GM08714 (cell line): ENCODE measurements around the gene C19orf38.

Experiments
- H3K4me3 ChIP-seq: fragments of 200-500 bp; sonication (Bioruptor generic); 2 replicates; pipeline ENCODE4 v1.5.1; 2014; ENCODE audit warnings: mild to moderate bottlenecking, low read length, inconsistent platforms
- ZNF274 ChIP-seq: IDR thresholded peaks from 2 replicates; pipeline ENCODE4 v1.6.1; 2012; ENCODE audit warnings: mild to moderate bottlenecking, low read depth, low read length

Gene C19orf38

DNA sequence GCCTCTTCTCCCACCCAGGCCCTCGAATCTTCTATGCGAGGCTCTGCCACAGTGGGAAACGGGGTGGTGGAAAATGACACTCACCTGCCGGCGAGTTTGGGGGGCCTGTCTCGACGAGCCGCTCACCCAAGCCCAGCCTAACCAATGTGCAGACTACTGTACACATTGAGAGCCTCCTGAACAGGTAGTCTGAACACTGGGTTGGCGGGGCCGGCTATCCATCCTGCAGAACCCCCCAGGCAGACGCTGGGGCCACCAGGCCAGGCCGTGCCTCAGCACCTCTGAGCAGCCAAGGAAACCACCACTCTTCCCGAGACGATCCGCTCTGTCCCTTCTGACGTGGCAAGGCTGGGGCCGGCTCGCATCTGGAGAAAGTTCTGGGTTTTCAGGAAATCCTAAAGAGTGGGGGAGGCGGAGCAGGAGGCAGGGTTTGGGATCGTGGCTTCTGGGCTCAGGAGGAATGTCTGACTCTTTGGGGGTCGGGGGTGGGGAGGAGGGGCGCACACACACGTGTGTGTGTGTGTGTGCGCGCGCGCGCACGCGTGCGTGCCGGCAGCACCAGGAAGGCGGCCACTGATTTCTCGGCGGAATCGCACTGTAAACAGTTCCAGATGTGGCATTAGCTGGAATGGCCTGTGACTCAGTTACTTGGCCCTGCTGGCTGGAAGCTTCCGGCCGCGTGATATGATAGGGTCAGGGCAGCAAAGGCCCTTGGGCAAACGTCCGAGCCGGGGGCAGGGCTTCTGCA is 30.8 kb upstream of the C19orf38 start:
- TF ChIP-seq ZNF274, result no peak
- H3K4me3 ChIP-seq, result no peak overlapping the region

DNA sequence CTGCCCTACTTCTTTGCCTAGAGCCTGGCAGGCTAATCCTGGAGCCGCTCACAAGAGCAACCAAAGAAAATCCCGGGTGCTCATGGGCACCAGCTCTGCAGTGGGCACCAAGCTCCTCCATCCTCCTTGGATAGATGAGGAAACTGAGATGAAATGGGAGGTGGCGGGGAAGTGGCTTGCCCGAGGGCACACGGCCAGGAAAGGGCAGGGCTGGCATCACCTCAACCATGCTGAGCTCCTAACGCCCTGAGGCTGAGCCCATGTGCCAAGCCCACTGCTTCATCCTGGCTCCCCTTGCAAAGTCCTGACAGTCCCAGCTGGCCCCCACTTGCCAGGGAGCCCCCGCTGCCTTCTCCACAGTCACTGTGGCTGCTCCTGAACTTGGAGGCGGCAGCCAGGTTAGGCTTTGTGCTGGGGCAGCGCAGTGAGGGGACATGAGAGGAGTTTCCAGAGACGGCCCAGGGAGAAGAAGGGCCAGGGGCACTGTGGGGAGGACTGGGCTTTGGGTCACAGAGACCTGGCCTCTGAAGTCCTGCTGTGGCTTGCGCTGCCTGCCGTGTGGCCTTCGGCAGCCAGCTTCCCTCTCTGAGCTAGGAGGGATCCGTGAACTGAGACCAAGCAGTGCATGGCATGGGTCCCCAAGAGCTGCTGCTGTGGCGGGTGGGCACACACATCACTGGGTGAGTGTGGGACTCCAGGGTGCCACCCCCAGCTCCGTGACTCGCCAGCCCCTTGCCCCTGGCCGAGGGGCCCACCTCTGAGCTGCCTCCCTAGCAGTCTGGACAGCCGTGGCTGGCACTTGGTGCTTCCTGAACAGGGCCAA is 29.7 kb upstream of the C19orf38 start:
- H3K4me3 ChIP-seq, result no peak overlapping the region
- no peak for TF ChIP-seq ZNF274

DNA sequence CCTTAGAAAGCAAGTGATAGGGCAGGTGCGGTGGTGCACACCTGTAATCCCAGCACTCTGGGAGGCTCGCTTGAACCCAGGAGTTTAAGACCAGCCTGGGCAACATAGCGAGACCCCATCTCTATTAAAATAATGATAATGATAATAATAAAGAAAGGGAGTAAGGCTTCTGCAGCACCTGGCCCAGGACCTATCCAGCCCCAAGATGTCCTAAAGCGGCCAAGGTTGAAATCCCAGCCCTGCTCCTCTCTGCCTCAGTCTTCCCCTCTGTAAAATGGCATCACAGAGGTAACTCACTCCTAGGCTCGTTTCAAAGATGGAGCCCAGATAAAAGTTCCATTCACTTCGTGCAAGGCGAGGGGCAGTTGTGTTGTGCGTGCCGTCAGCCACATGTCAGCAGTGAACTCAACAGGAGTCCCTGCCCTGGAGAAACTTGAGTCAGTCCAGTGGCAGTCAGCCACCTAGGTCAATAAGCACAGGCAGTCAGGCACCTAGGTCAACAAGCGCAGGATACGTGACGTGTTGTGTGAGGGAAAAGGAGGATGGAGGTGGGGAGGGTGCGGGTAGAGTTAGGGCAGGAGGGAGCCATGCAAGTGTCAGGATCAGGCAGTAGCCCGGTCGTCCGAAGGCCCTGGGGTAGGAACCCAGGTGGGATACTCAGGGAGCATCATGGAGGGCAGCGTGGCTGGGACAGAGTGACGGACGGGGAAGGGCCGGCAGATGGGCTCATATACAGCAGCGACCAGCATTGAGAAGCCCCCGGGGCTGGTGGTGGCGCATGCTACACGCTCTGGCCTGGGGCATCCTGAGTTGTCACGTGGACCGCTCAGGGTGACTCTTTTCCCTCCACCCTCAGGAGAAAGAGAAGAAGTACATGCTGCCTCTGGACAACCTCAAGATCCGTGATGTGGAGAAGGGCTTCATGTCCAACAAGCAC is 28.8 kb upstream of the C19orf38 start:
- no peak for TF ChIP-seq ZNF274
- no peak overlapping the region for H3K4me3 ChIP-seq

DNA sequence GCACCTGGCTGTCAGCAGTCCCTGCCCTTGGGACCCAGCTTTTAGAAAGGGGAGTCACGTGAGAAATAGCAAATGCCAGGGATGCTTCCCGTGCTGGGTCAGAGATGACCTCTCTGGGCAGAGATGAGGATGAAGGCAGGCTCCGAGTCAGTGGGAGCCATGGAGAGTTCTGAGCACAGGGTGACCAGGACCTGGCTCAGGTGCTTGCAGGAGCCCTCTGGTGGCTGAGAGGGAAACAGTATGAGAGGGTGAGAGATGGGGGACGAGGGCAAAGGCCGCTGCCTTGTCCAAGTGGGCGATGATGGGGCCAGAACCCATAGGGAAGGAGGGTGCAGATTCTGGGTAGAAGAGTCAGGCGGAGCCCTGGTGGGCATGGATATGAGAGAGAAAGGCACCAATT is 28.0 kb upstream of the C19orf38 start:
- H3K4me3 ChIP-seq, result no peak overlapping the region
- TF ChIP-seq ZNF274, result no peak

DNA sequence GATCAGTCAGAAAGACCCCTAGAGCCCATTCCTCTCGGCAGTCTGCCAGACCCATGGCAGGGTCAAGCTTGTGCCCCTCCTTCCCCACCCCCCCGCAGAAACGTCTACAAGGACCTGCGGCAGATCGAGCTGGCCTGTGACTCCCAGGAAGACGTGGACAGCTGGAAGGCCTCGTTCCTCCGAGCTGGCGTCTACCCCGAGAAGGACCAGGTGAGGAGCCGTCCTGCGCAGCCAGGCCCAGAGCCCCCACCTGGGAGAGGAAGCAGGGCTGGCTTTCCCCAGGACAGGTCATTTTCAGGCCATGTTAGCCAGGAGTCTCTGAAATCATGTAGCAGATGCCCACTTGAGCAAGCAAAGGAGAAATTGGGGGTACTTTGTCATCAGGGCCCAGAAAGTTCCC is 24.5 kb upstream of the C19orf38 start:
- H3K4me3 ChIP-seq, result no peak overlapping the region
- no peak for TF ChIP-seq ZNF274

DNA sequence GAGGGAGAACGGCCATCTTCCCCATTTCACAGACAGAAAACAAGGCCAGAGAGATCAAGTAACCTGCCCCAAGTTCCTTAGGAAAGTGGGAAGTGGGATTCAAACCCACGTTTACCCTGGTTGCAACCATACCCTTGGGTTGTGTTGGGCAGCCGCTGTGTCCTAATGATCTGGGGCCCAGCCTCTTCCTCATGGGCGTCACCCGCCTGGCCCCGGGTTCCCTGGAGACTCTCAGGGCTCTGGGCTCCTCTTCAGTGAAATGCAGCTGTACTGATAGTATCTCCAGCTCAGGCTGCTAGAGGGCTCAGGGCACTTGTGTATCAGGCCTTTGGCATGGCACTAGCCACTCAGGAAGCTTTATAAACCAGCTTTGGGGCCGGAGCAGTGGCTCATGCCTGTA is 22.0 kb upstream of the C19orf38 start:
- H3K4me3 ChIP-seq, result no peak overlapping the region
- no peak for TF ChIP-seq ZNF274

DNA sequence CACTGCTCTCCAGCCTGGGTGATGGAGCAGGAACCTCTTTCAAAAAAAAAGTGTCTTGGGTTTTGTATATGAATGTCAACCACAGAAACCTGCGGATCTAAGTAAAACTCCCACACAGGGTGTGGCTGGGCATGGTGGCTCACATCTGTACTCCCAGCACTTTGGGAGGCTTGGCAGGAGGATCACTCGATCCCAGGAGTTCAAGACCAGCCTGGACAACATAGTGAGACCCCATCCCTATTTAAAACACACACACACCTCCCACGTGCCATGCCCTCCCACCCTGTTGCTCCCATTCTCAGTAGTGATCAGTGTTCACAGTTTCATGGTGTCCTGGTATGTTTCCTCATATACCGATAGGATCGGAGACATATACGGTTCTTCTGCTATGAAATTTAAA is 21.4 kb upstream of the C19orf38 start:
- TF ChIP-seq ZNF274, result no peak
- H3K4me3 ChIP-seq, result no peak overlapping the region

DNA sequence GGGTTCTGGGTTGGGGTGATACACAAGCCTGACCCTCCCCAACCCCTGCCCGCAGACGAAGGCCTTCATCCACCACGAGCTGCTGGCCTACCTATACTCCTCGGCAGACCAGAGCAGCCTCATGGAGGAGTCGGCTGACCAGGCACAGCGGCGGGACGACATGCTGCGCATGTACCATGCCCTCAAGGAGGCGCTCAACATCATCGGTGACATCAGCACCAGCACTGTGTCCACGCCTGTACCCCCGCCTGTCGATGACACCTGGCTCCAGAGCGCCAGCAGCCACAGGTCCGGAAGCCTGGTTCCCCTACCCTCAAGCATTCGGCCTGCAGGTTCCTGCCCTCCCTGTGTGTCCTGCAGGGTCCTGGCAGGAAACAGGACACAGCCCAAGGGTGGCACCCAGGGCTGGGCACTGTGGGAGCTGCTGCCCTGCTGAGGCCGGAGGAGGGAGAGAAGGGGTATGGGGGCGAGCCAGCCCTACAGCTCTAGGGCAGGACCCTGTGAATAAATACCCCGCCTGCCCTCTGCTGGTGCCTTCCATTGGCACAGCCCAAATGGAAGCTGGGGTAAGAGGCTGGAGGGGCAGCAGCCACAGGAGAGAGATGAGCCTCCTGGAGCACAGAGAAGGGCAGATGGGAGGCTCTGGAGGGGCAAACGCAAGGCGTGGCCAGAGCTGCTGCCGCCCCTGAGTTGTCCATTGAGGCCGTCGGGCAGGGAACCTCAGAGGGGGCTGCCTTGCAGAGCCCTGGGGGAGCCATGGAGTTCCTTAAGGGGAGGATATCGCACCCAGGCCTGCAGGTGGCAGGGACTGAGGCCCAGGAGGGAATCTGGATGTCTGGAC is 19.0 kb upstream of the C19orf38 start:
- H3K4me3 ChIP-seq, result no peak overlapping the region
- no peak for TF ChIP-seq ZNF274

DNA sequence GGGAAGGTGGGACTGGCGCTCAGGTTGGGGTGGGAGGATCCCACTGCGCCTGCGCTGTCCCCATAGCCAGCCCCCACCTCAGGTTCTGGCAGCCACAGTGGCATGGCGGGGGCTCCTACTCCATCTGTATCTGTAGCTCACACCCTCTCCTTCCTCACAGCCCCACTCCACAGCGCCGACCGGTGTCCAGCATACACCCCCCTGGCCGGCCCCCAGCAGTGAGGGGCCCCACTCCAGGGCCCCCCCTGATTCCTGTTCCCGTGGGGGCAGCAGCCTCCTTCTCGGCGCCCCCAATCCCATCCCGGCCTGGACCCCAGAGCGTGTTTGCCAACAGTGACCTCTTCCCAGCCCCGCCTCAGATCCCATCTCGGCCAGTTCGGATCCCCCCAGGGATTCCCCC is 18.2 kb upstream of the C19orf38 start:
- H3K4me3 ChIP-seq, result no peak overlapping the region
- TF ChIP-seq ZNF274, result no peak

DNA sequence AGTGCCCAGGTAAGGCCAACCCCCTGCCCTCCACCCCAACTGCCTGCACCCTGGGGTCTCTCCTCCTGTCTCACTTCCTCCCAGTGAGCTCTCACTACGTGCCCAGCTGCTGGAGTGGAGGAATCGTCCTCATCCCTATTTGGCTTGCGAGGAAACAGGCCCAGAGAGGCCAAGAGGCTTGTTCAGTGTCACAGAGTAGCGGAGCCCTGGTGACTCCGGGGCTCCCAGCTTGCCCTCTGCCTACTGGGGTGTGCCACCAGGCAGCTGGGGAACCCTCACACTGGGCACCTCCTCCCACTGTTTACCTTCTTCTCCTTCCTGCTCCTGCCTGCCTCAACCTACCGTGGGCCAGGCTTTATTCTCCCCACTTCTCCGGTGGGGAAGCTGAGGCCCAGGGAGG is 17.8 kb upstream of the C19orf38 start:
- TF ChIP-seq ZNF274, result no peak
- H3K4me3 ChIP-seq, result no peak overlapping the region

DNA sequence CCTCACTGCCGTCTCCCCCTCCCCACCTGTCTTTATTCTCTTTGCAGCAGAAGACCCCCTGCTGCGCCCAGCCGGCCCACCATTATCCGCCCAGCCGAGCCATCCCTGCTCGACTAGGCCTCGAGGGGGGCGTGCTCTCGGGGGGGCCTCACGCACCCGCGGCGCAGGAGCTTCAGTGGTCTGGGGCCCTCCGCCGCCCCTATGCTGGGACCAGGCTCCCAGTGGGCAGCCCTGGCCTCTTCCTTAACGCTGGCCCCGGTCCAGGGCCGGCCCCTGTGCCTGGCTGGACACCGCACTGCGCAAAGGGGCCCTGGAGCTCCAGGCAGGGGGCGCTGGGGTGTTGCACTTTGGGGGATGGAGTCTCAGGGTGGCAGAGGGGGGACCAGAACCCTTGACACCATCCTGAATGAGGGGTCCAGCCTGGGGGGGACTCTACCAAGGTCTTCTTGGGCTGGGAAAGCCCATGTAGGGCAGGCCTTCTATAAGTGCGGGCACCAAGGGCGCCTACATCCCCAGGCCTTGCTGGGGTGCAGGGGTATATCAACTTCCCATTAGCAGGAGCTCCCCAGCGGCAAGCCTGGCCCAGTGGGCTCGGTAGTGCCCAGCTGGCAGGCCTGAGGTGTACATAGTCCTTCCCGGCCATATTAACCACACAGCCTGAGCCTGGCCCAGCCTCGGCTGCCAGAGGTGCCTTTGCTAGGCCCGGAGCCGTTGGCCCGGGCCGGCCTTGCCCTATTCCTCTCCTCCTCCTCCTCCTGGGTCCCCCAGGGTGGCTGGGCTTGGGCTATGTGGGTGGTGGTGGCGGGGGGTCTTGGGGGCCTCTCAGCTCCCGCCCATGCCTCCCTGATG is 17.1 kb upstream of the C19orf38 start:
- TF ChIP-seq ZNF274, result no peak
- no peak overlapping the region for H3K4me3 ChIP-seq

DNA sequence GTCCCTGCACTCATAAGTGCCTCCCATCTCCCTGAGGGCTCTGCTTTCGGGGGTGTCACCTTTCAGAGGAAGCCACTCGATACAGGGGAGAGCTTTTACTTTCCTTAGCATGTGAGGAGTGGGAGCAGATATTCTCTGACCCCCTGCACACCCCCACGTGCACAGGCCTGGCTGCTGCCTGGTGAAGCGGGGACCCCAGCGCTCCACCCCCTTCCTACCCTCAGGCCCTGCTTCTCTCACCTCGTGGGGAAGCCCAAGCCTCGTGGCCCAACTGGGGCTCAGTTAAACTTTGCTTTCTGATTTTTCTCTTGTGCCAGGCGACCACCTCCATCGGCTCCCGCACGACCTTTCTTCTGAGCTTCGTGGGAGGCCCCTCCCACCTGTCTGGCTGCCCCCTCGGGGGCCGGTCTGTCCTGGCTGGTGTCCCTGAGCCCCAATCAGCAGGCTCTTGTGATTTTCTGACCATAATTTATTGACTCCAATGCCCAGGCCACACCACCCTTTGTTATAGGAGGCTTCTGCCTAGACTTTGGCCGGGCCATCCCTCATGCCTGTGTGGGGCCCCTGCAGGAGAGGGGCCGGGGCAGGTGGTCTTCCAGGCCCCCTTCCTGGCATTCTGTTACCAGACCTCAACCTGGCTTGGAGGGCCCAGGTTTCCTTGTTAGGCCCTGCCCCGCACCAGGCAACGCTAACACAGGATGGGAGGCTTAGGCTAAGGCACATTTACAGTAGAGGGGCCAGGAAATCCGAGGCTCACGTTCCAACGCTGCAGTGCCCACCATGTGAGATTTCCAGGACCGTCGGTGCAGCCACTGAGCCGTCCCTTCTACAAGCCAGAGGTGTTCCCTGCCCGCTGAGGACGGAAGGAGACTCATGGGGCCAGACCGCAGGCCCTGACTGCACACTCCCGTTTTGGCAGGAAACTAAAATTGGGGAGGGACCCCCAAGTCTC is 16.0 kb upstream of the C19orf38 start:
- no peak overlapping the region for H3K4me3 ChIP-seq
- no peak for TF ChIP-seq ZNF274

DNA sequence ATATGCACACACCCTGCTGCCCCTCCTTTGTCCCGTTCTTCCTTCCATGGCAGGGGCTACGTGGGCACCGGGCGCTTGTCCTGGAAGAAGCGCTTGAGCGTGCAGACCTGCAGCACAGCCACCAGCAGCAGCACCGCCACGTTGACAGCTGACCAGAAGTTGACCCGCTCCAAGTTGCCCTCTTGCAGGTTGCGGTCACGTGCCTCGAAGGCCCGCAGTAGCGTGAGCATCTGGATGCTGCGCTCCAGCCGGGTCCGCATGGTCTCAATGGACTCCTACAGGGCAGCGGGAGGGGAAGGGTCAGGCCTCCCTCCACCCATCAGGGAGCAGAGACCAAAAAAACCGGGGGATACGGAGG is 15.3 kb upstream of the C19orf38 start:
- no peak overlapping the region for H3K4me3 ChIP-seq
- TF ChIP-seq ZNF274, result no peak
